ENCODE measurements around the gene CEMIP.

CEMIP gene

DNA sequence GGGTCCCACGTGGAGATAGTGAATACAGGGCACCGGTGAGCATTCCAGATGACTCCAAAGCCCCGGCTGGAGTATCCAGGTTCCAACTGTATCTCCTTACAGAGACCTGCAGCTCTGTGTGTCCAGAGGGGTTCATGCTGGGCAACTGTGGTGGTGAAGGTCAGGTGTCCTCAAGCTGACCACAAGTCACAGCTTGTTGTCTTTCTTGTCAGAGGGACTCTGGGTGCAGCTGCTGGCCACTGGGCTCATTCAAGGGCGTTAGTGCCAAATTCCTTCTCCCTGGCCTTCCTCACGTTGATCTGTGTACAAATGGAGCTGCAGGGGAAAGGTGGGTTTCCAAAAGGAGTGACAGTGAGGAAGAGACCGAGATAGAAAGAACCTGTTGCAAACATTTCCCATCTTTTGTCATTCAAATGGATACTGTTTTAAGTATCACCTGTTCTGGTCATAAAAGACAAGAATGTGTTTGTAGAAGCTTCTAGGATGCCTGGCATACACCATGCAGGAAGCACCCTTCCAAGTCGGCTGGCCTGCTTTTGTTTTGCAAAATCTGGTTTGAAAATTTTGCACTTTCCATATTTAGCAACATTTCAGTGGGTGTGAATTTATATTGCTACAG lies 52.5 kb downstream of the CEMIP start:
- Histone ChIP-seq H3K4me3 (replicated peaks; ENCODE audit: insufficient read depth, low read length) (no peak overlapping the region), H3K27ac (replicated peaks) (no peak overlapping the region), H3K27me3 (ENCODE audit: insufficient read depth, poor library complexity, severe bottlenecking) (no peaks in the 10 kb centered on the region)
- DNase-seq (ENCODE audit: low read depth in 1 of 2, low spot score in 1 of 2), result no peak
- TF ChIP-seq, protein P1, sequence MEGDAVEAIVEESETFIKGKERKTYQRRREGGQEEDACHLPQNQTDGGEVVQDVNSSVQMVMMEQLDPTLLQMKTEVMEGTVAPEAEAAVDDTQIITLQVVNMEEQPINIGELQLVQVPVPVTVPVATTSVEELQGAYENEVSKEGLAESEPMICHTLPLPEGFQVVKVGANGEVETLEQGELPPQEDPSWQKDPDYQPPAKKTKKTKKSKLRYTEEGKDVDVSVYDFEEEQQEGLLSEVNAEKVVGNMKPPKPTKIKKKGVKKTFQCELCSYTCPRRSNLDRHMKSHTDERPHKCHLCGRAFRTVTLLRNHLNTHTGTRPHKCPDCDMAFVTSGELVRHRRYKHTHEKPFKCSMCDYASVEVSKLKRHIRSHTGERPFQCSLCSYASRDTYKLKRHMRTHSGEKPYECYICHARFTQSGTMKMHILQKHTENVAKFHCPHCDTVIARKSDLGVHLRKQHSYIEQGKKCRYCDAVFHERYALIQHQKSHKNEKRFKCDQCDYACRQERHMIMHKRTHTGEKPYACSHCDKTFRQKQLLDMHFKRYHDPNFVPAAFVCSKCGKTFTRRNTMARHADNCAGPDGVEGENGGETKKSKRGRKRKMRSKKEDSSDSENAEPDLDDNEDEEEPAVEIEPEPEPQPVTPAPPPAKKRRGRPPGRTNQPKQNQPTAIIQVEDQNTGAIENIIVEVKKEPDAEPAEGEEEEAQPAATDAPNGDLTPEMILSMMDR (IDR thresholded peaks at IDR 0.05; ENCODE audit: insufficient read depth, low read length), result no peak
- TF ChIP-seq, protein P2, sequence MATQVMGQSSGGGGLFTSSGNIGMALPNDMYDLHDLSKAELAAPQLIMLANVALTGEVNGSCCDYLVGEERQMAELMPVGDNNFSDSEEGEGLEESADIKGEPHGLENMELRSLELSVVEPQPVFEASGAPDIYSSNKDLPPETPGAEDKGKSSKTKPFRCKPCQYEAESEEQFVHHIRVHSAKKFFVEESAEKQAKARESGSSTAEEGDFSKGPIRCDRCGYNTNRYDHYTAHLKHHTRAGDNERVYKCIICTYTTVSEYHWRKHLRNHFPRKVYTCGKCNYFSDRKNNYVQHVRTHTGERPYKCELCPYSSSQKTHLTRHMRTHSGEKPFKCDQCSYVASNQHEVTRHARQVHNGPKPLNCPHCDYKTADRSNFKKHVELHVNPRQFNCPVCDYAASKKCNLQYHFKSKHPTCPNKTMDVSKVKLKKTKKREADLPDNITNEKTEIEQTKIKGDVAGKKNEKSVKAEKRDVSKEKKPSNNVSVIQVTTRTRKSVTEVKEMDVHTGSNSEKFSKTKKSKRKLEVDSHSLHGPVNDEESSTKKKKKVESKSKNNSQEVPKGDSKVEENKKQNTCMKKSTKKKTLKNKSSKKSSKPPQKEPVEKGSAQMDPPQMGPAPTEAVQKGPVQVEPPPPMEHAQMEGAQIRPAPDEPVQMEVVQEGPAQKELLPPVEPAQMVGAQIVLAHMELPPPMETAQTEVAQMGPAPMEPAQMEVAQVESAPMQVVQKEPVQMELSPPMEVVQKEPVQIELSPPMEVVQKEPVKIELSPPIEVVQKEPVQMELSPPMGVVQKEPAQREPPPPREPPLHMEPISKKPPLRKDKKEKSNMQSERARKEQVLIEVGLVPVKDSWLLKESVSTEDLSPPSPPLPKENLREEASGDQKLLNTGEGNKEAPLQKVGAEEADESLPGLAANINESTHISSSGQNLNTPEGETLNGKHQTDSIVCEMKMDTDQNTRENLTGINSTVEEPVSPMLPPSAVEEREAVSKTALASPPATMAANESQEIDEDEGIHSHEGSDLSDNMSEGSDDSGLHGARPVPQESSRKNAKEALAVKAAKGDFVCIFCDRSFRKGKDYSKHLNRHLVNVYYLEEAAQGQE (IDR thresholded peaks at IDR 0.05; ENCODE audit: insufficient replicate concordance, low read depth), result no peak
- no peak for TF ChIP-seq GABPA (IDR thresholded peaks at IDR 0.05; ENCODE audit: low read depth)

DNA sequence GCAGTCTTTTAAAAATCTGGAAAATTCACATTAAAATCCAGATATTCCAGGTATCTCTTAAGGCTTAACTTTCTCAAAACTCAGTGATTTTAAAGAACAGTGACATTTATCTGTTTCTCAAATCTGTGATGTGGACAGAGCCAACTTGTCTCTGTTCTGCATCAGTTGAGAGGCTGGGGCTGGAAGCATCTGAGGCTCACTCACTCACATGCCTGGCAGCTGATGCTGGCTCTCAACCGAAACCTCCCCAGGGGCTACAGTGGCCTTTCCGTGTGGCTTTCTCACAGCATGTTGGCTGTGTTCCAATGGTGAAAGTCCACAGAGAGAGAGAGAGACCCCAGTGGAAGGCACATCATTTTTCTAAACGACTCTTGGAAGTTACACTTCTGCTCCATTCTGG lies 53.5 kb downstream of the CEMIP start:
- TF ChIP-seq, protein P2 (IDR thresholded peaks at IDR 0.05; ENCODE audit: insufficient replicate concordance, low read depth), result no peak
- no peak for TF ChIP-seq SPI1 (IDR thresholded peaks at IDR 0.05; ENCODE audit: borderline replicate concordance, low read depth)
- TF ChIP-seq POLR2AphosphoS5 (IDR thresholded peaks at IDR 0.05; ENCODE audit: low read depth), result no peak
- TF ChIP-seq, protein P1 (IDR thresholded peaks at IDR 0.05; ENCODE audit: insufficient read depth, low read length), result no peak
- no peak for TF ChIP-seq GABPA (IDR thresholded peaks at IDR 0.05; ENCODE audit: low read depth)
- no peaks in the 10 kb centered on the region for H3K27me3 ChIP-seq (ENCODE audit: insufficient read depth, poor library complexity, severe bottlenecking)
- H3K27ac ChIP-seq (replicated peaks), result no peak overlapping the region
- DNase-seq (ENCODE audit: low read depth in 1 of 2, low spot score in 1 of 2), result no peak
- no peak overlapping the region for H3K4me3 ChIP-seq (replicated peaks; ENCODE audit: insufficient read depth, low read length)

DNA sequence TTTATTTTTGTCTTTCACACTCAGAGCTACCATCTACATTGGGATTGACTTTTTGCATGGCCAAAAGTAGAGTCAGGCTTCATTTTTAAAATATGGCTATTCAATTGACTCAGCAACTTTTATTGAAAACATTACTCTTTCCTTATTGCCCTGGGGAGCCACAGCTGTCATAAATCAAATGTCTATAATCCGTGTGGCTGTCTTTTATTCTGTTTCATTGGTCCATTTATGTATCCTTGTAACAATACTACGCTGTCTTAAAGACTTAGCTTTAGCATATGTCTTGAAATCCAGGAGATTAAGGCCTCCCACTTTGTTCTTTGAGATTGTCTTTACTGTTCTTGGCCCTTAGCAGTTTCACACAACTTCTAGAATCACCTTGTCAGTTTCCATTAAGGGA lies 55.2 kb downstream of the CEMIP start:
- no peak overlapping the region for H3K27ac ChIP-seq (replicated peaks)
- TF ChIP-seq, protein P1 (IDR thresholded peaks at IDR 0.05; ENCODE audit: insufficient read depth, low read length), result no peak
- TF ChIP-seq, protein P2 (IDR thresholded peaks at IDR 0.05; ENCODE audit: insufficient replicate concordance, low read depth), result no peak
- no peak for TF ChIP-seq POLR2AphosphoS5 (IDR thresholded peaks at IDR 0.05; ENCODE audit: low read depth)
- no peak for TF ChIP-seq SPI1 (IDR thresholded peaks at IDR 0.05; ENCODE audit: borderline replicate concordance, low read depth)
- TF ChIP-seq GABPA (IDR thresholded peaks at IDR 0.05; ENCODE audit: low read depth), result no peak
- no peak overlapping the region for H3K4me3 ChIP-seq (replicated peaks; ENCODE audit: insufficient read depth, low read length)
- no peak for DNase-seq (ENCODE audit: low read depth in 1 of 2, low spot score in 1 of 2)
- no peaks in the 10 kb centered on the region for H3K27me3 ChIP-seq (ENCODE audit: insufficient read depth, poor library complexity, severe bottlenecking)

All from HL-60 (cell line).